Progenitor cell of endocrine pancreas (in vitro differentiated cells): ENCODE data around the gene CABLES2. TPM values are rescaled to one million over a fixed set of nuclear protein-coding genes. Genes with fewer than 3 reads are reported as not detected.

ENCODE experiments used
- DNase-seq: peaks from one replicate; pipeline ENCODE4 v3.0.0; 2021; ENCODE audit warnings: low spot score; ENCODE audit not compliant: unreplicated experiment
- H3K27ac Mint-ChIP-seq: 2 replicates; pipeline ENCODE4 v1.8.0; 2021; ENCODE audit warnings: mild to moderate bottlenecking, moderate library complexity, mixed read lengths
- H3K27me3 Mint-ChIP-seq: 2 replicates; pipeline ENCODE4 v1.8.0; 2021; ENCODE audit warnings: mixed read lengths
- H3K36me3 Mint-ChIP-seq: 2 replicates; pipeline ENCODE4 v1.8.0; 2022; ENCODE audit warnings: mixed read lengths; ENCODE audit not compliant: insufficient read depth
- H3K4me1 Mint-ChIP-seq: 2 replicates; pipeline ENCODE4 v1.8.0; 2021; ENCODE audit warnings: low read depth, mixed read lengths
- H3K4me3 Mint-ChIP-seq: 2 replicates; pipeline ENCODE4 v1.8.0; 2021; ENCODE audit warnings: low read depth, mild to moderate bottlenecking, moderate library complexity, mixed read lengths
- H3K9me3 Mint-ChIP-seq: 2 replicates; pipeline ENCODE4 v1.8.0; 2021; ENCODE audit warnings: low read depth, mixed read lengths
- total RNA-seq: library from RNA; stranded (reverse); gene quantifications from 2 replicates; pipeline ENCODE4 v1.2.1, GENCODE V29; 2021
- TF ChIP-seq, protein P1 (sequence below): fragments of 200-600 bp; sonication (generic); IDR thresholded peaks from one replicate; pipeline ENCODE4 v1.5.0; 2021; ENCODE audit warnings: antibody characterized with exemption, mild to moderate bottlenecking; ENCODE audit not compliant: unreplicated experiment

Gene CABLES2
- total RNA-seq, 1 donor from 2014 or later, result 21.7 TPM

DNA sequence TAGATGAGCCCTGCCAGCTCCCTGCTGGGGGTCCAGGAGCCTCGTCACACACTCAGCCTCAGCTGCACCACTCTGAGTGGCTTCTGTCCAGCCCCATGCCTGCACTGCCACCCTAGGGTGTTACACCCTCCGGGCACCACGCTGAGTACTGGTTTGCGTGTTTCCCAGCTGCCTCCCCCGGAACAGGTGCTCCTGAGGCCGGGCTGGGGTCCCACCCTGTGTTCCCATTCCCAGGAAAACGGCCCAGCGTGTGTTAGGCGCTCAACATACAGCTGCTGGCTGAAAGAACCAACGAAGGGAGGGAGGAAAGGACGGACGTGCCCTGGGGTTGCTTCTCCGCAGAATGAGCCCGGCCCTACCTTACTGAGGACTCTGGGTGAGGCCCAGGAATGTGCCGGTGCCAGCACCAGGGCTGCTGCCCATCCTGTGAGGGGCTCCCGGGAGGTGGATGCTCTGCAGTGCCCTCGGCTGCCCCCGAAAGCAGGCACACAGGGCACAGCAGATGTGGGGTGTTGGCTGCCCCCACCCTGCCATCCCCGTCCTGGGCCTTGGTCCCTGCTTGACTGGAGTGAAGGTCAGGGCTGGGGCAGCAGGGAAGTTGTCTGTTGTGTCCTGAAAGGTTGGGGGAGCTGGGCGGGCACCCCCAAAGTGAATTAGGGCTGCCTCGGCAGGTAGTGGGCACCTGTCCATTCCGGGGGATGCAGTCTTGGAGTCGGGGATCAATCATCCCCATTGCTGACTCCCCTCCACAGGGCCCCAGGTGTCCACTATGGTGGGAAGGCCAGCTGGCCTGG lies 56.3 kb downstream of the CABLES2 start:
- Mint-ChIP-seq H3K27me3 (no peaks in the 10 kb centered on the region), H3K27ac (no peak overlapping the region), H3K36me3 (peaks cover 17% of the 10 kb centered on the region), H3K4me1 (peaks cover 3% of the 10 kb centered on the region), H3K4me3 (no peak overlapping the region), H3K9me3 (peaks cover 8% of the 10 kb centered on the region)
- TF ChIP-seq, protein P1, sequence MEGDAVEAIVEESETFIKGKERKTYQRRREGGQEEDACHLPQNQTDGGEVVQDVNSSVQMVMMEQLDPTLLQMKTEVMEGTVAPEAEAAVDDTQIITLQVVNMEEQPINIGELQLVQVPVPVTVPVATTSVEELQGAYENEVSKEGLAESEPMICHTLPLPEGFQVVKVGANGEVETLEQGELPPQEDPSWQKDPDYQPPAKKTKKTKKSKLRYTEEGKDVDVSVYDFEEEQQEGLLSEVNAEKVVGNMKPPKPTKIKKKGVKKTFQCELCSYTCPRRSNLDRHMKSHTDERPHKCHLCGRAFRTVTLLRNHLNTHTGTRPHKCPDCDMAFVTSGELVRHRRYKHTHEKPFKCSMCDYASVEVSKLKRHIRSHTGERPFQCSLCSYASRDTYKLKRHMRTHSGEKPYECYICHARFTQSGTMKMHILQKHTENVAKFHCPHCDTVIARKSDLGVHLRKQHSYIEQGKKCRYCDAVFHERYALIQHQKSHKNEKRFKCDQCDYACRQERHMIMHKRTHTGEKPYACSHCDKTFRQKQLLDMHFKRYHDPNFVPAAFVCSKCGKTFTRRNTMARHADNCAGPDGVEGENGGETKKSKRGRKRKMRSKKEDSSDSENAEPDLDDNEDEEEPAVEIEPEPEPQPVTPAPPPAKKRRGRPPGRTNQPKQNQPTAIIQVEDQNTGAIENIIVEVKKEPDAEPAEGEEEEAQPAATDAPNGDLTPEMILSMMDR, result no peak
- no peak for DNase-seq

DNA sequence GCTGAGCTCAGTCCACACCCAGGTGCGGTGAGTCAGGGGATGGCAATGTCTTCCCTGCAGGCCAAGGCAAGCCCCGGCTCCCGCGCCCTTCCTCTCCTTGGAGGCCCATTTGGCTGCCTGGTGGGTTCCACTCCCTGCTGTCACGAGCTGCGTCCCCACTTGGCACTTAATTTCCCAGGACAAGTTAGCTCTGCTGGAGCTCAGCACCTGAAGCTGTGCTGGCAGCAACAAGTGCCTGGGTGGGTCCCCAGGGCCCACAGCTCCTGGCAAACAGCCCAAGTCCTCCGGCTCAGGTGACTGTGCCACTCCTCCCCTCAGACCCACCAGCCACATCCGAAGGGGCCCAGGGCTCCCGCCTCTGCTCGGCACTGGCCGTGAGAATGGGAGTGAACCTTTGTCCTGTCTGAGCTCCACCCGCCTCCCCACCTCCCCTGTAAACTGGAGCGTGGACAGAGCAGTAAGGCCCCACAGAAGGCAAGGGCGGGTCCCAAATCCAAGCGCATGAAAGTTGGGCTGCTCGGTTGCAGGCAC lies 56.9 kb downstream of the CABLES2 start:
- Mint-ChIP-seq H3K4me3 (no peak overlapping the region), H3K4me1 (no peaks in the 10 kb centered on the region), H3K9me3 (peaks cover 8% of the 10 kb centered on the region), H3K27me3 (no peaks in the 10 kb centered on the region), H3K36me3 (peaks cover 22% of the 10 kb centered on the region), H3K27ac (peak overlapping the region; percentile 89)
- DNase-seq, result no peak
- TF ChIP-seq, protein P1, result no peak

DNA sequence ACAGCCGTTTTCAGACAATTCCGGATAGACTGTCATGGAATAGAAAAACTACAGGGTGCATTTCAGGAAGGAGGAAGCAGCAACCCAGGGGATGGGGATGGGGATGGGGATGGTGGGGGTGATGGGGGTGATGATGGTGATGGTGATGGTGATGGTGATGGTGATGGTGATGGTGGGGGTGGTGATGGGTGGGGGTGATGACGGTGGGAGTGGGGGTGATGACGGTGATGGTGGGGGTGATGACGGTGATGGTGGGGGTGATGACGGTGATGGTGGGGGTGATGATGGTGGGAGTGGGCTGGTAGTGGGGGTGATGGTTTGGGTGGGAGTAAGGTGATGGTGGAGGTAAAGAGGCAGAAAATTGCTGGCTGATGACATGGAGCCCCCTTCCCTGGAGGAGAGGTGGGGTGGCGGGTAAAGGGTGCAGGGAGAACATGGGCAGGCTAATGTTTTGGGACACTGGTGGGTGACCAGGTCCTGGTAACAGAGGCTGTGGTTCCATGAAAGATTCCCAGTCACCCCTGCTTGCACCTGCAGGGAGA lies 57.5 kb downstream of the CABLES2 start:
- H3K27ac Mint-ChIP-seq, result no peak overlapping the region
- H3K9me3 Mint-ChIP-seq, result peaks cover 8% of the 10 kb centered on the region
- no peaks in the 10 kb centered on the region for H3K27me3 Mint-ChIP-seq
- no peak overlapping the region for H3K4me3 Mint-ChIP-seq
- TF ChIP-seq, protein P1, result no peak
- no peak for DNase-seq
- peaks cover 24% of the 10 kb centered on the region for H3K36me3 Mint-ChIP-seq
- H3K4me1 Mint-ChIP-seq, result no peaks in the 10 kb centered on the region

DNA sequence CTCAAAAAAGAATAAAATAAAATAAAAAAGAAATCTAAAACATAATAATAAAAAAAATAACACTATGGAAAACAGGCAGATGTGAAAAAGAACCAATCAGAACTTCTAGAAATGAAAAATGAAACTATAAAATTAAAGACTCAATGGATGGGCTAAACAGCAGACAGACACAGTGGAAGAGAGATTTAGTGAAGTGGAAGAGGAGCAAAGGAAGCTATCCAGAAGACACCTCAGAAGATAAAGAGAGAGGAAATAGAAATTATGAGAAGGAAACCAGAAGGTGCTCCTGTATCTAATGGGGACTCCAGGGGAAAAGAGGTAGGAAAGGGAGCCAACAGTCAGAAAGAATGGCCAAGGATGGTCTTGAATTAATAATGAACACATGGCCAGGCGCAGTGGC lies 58.5 kb downstream of the CABLES2 start:
- H3K4me1 Mint-ChIP-seq, result no peaks in the 10 kb centered on the region
- H3K4me3 Mint-ChIP-seq, result no peak overlapping the region
- no peaks in the 10 kb centered on the region for H3K27me3 Mint-ChIP-seq
- H3K9me3 Mint-ChIP-seq, result peaks cover 8% of the 10 kb centered on the region
- H3K36me3 Mint-ChIP-seq, result peaks cover 24% of the 10 kb centered on the region
- peak overlapping the region; percentile 13 for H3K27ac Mint-ChIP-seq
- no peak for DNase-seq
- TF ChIP-seq, protein P1, result no peak

DNA sequence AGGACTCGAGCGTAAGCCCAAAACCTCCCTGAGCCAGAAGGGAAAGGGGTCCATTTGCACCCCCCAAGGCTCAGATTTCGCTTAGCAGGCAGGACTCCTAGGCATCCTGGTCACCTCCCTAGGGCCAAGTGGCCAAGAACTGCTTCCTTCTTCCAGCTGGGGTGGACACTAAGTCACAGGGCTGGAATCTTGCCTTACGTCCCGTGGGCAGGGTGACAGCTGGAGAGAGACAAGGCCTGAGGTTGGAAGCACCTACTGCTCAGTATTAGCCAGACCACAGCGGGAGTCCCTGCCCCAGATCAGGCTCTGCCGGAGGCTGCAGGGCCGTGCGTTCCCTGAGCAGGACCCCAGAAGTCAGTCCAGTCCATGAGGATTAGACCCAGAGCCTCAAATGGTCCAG lies 59.6 kb downstream of the CABLES2 start:
- no peak for DNase-seq
- Mint-ChIP-seq H3K4me3 (no peak overlapping the region), H3K27me3 (no peaks in the 10 kb centered on the region), H3K4me1 (no peaks in the 10 kb centered on the region), H3K27ac (no peak overlapping the region), H3K9me3 (peaks cover 8% of the 10 kb centered on the region), H3K36me3 (peaks cover 30% of the 10 kb centered on the region)
- TF ChIP-seq, protein P1, result no peak
